Frontal cortex (tissue), 4 donors: ENCODE data around the gene C1RL. TPM values are rescaled to one million over a fixed set of nuclear protein-coding genes. Genes with fewer than 3 reads are reported as not detected.

Source experiments
- DNase-seq, 2 donors: peaks; one replicate each; pipeline ENCODE4 v3.0.0; 2012; ENCODE audit warnings: low spot score in 2 of 2
- FAIRE-seq: peaks from 2 replicates; lab custom pipeline; 2012; peaks lifted over from hg19 to GRCh38; lab: Jason Lieb, UNC
- total RNA-seq: library from RNA; depleted of rRNA; stranded (reverse); fragments of >200 nt; gene quantifications from one replicate; pipeline ENCODE4 v1.2.3, GENCODE V29; 2014
- donor health status: control.
- donor health status: control.
- donor health status: control.

Gene C1RL
- total RNA-seq, 1 donor from 2014 or later, result 2.0 TPM

DNA sequence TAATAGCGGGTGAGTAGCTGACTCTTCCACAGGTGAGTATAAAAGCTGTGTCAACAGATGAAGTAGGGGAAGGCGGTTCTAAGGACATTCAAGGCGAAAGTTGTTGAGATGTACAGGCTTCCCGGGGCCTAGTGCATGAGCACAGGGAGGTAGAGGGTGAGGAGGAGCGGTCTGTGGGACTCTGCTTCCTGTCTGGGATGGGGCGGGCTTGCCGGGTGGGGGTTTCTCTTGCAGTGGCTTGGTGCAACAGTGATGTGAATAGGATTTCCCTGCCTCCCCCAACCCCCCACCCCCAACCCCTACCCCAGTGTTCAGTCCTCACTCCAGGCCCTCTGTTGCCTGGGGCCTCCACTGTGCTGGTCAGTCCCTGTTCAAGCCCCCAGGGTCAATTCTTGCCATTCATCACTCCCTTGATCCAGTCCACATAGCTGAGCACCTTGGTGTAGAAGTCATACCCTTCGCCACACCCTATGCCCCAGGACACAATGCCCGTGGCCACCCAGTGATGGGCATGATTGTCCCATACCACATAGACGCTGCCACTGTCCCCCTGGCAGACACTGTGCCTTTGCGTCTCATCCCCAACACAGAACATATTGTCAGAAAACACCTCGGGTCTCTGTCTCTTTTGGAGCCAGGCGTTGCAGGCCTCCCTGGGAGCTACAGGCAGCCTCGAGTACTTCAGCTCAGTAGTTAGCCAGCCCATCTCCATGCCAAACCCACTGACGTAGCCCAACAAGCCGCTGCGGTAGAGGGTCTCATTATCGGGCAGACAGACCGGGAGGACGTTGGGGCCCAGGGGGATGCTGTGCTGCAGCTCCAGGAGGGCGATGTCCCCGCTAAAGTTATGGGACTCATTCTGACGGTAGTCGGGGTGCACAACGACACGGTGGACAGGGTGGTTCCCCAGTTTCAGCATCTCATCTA lies 12.7 kb downstream of the C1RL start:
- FAIRE-seq (no peak), DNase-seq (no peak)

DNA sequence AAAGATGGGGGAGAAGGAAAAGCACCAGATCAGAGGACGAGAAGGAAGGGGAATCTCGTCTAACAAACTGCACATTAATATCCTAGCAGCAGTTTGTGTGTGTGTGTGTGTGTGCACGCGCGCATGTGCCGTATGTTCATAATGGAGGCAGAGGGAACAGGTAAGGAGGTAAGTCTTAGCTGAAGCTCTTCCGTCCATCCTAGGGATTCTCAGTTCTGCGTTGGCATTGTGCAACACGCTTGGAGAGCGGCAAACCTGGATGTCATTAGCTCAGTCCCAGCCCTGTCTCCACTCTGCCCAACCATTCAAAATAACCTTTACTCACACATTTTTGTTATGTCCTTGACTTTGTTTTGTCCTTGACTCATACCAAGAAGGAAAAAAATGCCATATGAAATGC lies 15.1 kb downstream of the C1RL start:
- FAIRE-seq (no peak), DNase-seq (no peak)

DNA sequence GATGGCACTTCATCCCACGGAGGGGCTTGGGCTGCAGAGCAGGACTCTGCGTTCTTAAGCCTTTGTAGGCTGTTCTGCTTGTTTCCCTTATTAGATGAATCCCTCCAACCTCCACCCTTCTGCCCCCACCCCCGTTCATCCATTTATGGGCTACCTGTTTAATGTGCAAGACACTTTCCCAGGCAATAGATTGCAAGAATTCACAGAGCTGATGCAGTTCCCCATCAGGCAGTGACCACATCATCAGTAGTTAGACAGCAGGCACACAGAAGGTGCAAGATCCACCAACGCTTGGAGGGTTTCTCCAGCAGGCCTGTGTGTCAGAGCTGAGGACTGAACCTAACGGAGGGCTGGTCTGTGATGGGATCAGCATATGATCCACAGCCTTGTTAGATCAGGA lies 15.5 kb downstream of the C1RL start:
- FAIRE-seq, result no peak
- no peak for DNase-seq

DNA sequence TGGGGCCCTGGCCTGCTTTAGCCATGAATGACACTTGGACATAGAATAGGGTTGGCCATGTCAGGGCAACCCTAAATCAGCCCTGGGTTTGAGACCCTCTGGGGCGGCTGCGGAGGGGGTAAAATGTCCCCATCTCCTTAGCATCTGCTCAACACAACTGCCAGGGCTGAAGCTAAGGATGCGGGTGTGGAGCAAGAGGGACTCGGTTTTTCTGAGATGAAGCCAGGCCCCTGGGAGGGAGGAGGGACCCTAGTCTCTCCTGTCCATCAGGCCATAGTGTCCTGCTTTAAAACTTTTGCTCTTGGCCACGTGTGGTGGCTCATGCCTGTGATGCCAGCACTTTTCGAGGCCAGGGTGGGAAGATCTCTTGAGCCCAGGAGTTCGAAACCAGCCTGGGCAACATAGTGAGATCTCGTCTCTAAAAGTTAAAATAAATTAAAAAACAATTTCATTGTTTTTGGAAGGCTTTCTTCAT lies 16.0 kb downstream of the C1RL start:
- DNase-seq, result no peak
- FAIRE-seq, result no peak

DNA sequence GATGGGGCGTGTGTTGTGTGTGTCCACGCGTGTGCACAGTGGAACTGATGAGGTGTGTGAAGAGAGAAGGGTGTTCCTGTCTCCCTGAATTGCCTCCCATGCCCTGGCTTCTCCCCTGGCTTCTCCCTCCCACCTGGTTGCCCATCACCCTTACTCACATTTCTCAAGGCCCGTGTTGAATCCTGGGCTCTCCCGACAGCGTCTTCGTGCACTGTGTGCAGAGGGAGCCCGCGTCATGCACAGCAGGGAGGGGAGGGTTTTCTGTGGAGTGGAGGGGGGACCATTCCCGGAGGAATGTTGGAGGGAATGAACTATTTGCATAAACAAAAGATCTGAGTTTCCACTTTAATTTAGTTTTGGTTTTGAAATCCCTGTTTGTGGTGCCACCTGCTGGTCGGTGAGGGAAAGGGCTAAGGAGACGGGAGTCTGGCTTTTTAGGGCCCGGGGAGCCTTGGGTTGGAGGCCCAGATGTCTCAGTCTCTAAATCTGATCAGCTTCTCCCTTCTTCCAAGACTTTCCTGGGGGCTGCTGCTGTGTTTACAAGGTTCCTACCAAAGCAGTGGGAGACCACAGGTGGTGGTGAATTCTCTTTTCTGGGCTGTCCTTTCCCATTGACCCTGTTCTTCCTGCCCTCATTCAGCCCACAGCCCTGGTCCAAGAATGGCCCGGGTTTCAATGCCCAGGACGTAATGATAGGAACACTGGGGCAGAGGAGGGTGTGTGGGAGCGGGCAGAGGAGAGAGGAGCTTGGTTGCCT lies 16.6 kb downstream of the C1RL start, which contains the start of gene C1R:
Gene C1R (minus strand): TSS at position 217 of the 757 bp plus-strand sequence. CDS start 57 bp downstream, at position 160.
- FAIRE-seq, result no peak
- DNase-seq, result peak; percentile 45 to 74

DNA sequence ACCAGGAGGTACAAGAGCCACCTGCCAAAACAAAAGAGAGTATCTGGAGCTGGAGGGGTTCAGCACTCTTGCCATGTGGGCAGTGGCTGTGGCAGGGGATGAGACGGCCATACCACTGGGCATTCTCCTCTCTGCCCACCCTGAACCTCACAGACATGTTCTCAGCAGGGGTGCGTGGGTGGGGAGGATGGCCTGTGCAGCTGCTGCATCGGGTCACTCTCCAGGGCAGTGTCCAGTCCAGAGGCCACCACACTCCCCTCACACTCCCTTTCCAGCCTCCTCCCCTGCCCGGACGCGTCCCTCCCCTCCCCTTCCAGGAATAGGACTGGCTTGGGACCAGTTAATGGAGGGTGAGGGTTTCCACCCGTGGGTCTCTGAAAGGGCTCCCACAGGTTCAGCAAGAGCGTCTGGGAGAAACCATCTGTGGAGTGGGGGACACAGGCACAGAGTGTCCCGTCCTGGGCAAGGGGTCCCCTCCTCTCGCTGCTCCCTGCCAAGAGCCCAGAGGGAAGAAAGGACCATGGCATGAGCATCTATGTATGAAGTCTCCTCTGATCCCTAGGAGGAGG lies 17.3 kb downstream of the C1RL start:
- FAIRE-seq (no peak), DNase-seq (no peak)

DNA sequence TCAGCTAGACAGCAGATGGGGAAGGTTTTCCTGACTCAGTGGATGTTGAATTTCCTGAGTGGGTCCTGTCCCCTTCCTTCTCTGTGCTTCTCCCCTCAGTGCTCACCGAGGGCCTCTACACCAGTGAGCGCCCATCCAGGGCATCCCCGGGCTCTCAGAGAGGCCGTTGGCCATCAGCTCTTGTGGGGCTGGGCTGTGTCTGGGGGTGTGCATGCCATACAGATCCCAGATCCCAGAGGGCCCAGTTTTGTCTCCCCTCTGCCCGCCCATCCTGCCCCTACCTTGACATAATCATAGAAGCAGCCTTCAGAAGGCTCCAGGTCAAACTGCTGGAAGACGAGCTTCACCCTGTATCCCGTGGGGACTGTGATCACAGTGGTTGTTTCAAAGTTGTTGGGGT lies 17.8 kb downstream of the C1RL start:
- FAIRE-seq (no peak), DNase-seq (no peak)

DNA sequence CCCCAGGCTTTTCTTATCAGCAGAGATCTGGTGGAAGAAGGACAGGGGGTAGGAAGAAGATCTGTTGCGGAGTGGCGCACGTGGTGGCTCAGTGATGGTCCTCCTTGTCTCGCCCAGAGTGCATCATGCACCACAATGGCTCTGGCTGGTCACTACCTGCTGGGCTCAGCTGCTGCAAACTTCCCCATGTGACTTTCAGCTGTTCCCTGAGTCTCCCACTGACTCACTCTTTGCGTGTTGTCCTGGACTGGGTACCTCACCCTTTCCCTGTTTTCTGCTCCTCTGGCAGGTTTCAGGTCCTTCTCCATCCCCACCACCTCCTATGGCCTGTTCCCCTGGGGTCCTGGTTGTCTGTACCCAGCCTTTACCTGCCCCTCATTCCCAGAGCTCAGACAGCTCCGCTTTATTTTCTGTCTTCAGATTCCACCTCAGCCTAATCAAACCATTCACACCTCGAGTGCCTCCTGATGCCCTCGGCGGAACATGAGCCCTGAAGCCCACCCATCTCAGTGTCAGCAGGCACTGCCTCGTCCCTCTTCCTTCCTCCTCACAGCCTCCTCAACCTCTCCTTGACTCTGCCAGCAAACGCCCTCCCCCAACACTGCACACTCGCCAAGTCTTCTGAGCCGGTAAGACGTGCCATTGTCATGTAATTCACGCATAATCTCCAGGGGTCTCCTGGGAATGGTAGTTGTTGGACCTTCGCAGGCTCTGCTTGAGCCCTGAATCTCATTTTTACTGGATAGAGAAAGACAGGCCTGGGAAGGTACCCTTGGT lies 18.6 kb downstream of the C1RL start:
- DNase-seq (no peak), FAIRE-seq (no peak)

DNA sequence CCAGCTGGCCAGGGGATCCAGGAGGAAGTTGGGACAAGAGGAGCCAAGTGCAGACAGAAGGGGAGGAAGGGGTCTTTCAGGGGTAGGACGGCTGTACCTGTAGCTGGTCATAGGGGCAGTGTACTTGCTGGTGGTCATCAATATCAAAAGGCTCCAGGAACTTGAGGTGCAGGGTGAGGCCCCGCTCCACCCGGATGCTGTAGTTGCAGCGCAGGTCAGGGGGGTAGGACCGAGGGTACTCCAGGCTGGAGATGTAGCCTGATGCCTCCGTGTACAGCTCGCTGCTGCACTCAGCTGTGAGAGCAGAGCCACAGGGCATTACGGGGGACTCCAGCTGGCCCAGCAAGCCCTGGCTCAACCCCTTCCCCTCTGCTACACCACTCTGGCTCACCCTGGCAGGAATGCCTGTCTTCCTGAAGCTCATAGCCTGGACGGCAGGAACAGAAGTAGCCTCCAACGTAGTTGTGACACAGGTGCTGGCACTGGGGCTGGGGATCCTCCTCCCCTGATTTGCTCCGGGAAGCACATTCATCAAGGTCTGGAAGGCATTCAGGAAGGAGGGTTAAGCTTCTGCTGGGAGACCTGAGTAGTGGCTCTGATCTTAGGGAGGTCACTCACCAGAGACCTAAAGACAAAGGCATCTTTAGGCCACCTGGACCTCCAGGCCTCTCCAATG lies 19.7 kb downstream of the C1RL start:
- DNase-seq (no peak), FAIRE-seq (no peak)

DNA sequence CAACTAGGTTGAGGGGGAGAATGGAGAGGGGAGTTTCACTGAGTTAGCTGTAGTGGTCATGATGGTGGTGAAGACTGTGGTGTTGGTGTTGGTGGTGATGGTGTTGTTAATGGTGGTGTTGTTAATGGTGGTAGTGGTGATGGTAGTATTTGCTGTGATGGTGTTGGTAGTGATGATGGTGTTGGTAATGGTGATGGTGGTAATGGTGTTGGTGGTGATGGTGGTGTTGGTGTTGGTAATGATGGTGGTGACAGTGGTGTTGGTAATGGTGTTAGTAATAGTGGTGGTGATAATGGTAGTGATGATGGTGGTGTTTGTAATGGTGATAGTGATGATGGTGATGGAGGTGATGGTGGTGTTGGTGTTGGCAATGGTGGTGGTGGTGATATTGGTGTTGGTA lies 25.9 kb downstream of the C1RL start:
- DNase-seq (no peak), FAIRE-seq (no peak)

DNA sequence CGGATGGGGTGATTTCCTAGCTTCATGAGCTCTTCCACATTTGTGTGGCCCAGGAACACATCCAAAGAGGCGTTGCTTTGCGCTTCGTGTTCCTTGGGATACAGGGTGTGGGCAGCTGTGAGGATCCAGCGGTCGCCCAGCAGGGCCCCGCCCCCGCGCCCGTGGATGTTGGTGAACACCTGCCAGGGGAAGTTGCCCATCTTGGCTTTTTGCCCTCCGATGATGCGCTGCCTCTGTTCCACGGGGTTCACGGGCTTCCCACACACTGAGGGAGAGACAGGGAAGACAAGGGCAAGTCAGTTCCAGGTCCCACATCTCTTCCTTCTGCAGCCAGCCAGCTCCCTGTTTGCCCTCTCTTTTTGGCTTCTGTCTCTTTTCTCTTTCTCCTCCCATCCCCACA lies 28.0 kb downstream of the C1RL start:
- DNase-seq (no peak), FAIRE-seq (no peak)

DNA sequence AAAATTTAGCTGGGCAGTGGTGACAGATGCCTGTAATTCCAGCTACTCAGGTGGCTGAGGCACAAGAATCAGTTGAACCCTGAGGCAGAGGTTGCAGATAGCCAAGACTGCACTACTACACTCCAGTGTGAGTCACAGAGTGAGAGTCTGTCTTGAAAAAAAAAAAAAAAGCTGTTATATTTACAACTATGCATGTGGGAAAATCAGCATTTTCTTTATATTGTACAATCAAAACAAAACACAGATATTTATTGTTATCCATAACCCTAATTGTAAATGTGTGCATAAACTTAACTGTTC lies 29.2 kb downstream of the C1RL start:
- FAIRE-seq, result no peak
- DNase-seq, result no peak

DNA sequence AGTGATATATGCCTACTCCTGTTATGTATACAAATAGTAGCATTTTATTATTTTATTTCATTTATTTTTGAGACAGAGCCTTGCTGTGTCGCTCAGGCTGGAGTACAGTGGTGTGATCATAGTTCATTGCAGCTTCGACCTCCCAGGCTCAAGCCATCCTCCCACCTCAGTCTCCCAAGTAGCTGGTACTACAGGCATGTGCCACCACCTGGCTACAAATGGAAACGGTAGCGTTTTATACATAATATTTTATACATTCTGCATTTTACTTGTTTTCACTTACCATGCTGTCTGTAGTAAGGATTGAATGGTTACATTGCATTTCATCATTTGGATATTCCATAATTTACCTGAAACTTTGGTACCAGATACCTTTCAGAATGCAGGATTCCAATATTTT lies 30.9 kb downstream of the C1RL start:
- no peak for FAIRE-seq
- no peak for DNase-seq

DNA sequence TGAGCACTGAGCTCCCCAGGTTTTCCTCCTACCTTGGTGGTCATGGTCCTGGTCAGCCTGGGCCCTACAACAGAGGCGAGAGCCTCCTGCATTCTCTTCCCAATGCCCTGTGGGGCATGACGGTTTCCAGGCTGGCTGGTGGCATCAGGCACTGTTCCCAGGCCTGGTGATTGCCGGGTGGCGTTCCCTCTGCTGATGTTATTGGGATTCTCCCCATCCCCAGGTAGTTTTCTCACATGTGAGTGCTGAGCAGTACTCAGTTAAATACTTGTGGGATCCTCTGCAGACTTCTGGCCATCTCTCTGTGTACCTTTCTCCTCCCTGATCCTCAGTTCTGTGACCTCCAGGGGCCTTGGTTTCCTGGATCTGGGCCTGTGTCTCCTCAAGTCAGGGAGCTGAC lies 32.5 kb downstream of the C1RL start:
- FAIRE-seq, result no peak
- no peak for DNase-seq

DNA sequence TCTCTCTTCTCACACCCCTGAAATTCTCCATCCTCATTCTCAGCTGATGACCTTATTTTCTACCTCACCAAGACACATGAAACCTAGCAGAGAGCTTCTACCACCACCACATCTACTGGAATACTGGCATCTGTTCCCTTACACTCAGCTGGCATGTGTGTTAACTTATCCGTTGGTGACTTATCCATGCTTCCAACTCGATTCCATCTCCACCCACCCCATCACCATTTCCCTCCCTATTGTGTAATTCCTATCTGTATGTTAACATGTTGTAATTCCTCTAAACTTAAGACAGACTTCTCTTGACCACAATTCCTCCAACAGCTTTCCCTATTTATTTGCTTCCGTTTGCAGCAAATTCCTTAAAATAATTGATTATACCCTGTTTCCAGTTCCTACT lies 33.1 kb downstream of the C1RL start:
- no peak for DNase-seq

DNA sequence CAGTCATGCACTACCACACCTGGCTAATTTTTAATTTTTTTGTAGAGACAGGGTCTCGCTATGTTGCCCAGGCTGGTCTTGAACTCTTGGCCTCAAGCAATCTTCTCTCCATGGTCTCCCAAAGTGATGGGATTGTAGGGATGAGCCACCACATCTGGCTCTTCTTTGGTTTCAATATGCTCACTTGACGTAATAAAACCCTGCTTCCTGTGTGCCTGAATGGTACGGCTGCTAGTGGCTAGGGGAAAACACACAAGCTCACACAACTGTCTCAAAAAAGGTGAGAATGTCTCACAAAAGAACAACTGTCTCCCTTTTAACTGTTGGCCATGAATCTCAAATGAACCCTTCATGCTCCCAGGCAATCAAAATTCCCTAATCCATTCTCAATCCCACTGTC lies 33.5 kb downstream of the C1RL start:
- DNase-seq (no peak), FAIRE-seq (no peak)

More for the DNA sequence above, 33.1 kb downstream of the C1RL start:
- no peak for FAIRE-seq

DNA sequence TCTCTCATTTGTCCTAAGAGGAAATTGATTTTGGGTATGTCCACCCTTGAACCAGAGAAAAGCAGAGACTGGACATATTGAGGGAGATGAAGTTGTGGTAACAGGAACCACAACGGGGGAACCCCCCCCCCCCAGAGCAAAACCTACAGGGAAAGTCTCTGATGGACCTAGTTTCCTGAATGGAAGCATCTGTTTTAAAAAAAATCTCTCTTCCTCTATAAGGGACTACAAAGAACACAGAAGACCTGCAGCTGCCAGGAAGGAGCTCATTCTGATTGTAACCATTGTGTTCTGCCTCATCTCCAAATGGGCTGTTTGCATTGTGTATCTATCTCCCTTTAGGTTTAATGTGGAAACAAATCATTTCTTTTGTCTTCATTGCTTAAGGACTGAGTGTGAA lies 35.1 kb downstream of the C1RL start:
- FAIRE-seq (no peak), DNase-seq (no peak)

DNA sequence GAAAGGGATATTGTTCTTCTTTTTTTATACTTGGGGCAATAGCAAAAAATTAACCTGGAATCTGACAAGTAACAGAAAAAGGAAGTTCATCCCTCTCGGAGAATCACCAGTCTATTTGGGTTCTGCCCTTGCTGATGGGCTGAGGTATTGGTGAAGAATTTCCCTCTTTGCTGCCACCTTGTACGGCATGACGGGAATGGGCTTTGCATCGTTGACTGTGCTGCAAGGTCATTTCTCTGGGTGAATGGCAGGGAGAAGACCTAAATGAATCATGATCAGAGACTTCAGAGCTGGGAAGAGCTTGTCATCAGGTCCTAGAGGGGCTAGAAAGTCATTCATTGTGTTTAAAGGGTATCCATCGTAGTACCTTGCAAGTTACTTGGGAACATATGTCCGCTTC lies 36.5 kb downstream of the C1RL start:
- FAIRE-seq, result no peak
- no peak for DNase-seq

DNA sequence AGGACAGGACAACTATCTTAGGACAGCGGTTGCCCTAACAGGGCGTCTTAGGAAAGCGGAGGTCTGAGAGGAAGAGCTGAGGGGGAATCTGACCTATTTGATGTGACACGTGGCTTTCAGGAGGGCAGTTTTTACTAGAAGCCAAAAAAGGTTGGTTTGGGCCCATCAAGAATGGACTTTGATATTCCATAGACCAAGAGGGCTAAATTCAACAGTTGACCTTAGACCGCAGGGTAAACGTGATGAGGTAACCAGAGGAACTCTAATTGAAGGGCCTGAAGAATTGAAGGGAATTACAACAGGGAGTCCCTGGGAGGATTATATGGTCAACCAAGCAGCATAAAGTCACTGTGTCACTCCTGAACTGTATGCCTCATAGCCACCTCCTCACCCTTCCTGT lies 37.0 kb downstream of the C1RL start:
- DNase-seq (no peak), FAIRE-seq (no peak)

DNA sequence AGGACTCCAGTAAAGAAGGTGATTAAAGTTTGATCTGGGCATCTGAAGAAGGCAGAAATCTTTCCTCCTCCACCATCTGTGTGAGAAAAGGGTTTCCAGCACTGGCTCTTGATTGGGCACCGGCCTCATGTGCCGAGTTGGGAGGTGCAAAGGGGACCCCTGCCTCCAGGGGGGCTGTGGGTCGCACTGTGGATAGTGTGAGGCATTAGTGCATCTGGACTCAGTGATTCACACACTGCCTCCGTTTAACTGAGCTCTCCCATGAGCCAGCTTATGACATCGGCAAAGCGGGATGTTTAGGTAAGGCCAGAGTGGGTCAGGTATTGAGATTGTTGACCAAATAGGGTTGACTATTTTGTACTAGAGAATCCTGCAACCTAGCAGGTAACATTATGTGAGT lies 39.6 kb downstream of the C1RL start:
- FAIRE-seq (no peak), DNase-seq (no peak)
